ENCODE results near the gene ACOX1. TPM values are rescaled to one million over a fixed set of nuclear protein-coding genes. Genes with fewer than 3 reads are reported as not detected.

The ACOX1 gene
- total and polyA plus RNA-seq, 2 donors (not counting 1 experiment from before 2014, with no cell fraction given) = 6.6 to 31.2 TPM

DNA sequence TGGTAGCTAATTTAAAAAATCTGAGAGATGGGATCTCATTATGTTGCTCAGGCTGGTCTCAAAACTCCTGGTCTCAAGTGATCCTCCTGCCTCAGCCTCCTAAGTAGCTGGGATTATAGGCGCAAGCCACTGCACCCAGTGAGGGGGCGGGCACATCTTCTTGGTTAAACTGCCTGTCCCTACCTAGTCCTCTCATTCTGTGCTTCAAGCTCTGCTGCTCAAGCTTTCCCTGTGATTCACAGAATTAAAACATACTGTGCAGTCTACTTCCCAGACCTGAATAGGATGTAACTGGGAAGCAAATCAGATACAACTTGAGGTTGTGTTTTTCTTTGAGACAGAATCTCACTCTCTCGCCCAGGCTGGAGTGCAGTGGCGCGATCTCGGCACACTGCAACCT lies 76.6 kb downstream of the ACOX1 start:
- Histone ChIP-seq H3K9ac (ENCODE audit: low read length) (no peak overlapping the region), H2AFZ (ENCODE audit: insufficient read depth, low read depth, low read length, poor library complexity, severe bottlenecking) (no peak overlapping the region), H3K9me3 (ENCODE audit: control extremely low read depth in 1 of 3, control insufficient read depth in 2 of 3, insufficient read depth in 1 of 3, low read length in 2 of 3) (no peaks in the 10 kb centered on the region), H3K4me2 (replicated peaks; ENCODE audit: low read depth, low read length, poor library complexity, severe bottlenecking) (no peak overlapping the region), H3K79me2 (ENCODE audit: control insufficient read depth, insufficient read depth, low read length) (peaks cover 17% of the 10 kb centered on the region), H4K20me1 (ENCODE audit: control insufficient read depth, insufficient read depth, low read length, poor library complexity, severe bottlenecking) (peaks cover 14% of the 10 kb centered on the region), H3K4me3 (ENCODE audit: control extremely low read depth in 1 of 5, extremely low read depth in 1 of 5, insufficient read depth in 1 of 5, low read depth in 2 of 5, low read length in 4 of 5) (no peak overlapping the region), H3K36me3 (replicated peaks in 1 of 2; ENCODE audit: control extremely low read depth in 1 of 2, control insufficient read depth in 1 of 2, extremely low read depth in 1 of 2, insufficient read depth in 2 of 2, low read length in 1 of 2) (peaks cover 0 to 47% of the 10 kb centered on the region in 2 experiments), H3K27ac (ENCODE audit: low read length in 2 of 2) (no peak overlapping the region), H3K4me1 (ENCODE audit: control insufficient read depth in 2 of 2, insufficient read depth in 2 of 2, low read length in 2 of 2) (peaks cover 3 to 17% of the 10 kb centered on the region in 2 donors), H3K27me3 (replicated peaks in 1 of 4; ENCODE audit: control extremely low read depth in 1 of 4, control insufficient read depth in 3 of 4, insufficient read depth in 4 of 4, low read length in 3 of 4) (no peaks in the 10 kb centered on the region)
- H3K9me3 Mint-ChIP-seq (ENCODE audit: insufficient read depth) = no peaks in the 10 kb centered on the region
- H3K27ac Mint-ChIP-seq = no peak overlapping the region
- DNase-seq (no peak), ATAC-seq (ENCODE audit: low read depth) (no peak)
- peaks cover 13% of the 10 kb centered on the region for H3K4me1 Mint-ChIP-seq
- no peaks in the 10 kb centered on the region for H3K27me3 Mint-ChIP-seq
- POLR2A ChIA-PET = interaction anchor here (0.6 kb wide), 1 partner anchor 130 kb away, joined by 8 read pairs; no protein-coding TSS in a partner anchor
- CTCF ChIA-PET = interaction anchor here (0.6 kb wide), 1 partner anchor 745 kb away, joined by 3 read pairs; no protein-coding TSS in a partner anchor
- H3K4me3 Mint-ChIP-seq = no peak overlapping the region
- no peak for TF ChIP-seq EZH2 (IDR thresholded peaks at IDR 0.05; ENCODE audit: borderline replicate concordance, insufficient read depth, low read depth, low read length, poor library complexity, severe bottlenecking)
- TF ChIP-seq, protein P1, sequence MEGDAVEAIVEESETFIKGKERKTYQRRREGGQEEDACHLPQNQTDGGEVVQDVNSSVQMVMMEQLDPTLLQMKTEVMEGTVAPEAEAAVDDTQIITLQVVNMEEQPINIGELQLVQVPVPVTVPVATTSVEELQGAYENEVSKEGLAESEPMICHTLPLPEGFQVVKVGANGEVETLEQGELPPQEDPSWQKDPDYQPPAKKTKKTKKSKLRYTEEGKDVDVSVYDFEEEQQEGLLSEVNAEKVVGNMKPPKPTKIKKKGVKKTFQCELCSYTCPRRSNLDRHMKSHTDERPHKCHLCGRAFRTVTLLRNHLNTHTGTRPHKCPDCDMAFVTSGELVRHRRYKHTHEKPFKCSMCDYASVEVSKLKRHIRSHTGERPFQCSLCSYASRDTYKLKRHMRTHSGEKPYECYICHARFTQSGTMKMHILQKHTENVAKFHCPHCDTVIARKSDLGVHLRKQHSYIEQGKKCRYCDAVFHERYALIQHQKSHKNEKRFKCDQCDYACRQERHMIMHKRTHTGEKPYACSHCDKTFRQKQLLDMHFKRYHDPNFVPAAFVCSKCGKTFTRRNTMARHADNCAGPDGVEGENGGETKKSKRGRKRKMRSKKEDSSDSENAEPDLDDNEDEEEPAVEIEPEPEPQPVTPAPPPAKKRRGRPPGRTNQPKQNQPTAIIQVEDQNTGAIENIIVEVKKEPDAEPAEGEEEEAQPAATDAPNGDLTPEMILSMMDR (IDR thresholded peaks at IDR 0.05) = no peak
- intact Hi-C loops (cut with micrococcal nuclease) = loop anchor here (10.0 kb wide), 1 partner anchor 362 kb away; the partner anchor contains the start of gene UBALD2
- 94% methylated on average over 6 of the region's 6 CpGs for WGBS (ENCODE audit: insufficient coverage)

DNA sequence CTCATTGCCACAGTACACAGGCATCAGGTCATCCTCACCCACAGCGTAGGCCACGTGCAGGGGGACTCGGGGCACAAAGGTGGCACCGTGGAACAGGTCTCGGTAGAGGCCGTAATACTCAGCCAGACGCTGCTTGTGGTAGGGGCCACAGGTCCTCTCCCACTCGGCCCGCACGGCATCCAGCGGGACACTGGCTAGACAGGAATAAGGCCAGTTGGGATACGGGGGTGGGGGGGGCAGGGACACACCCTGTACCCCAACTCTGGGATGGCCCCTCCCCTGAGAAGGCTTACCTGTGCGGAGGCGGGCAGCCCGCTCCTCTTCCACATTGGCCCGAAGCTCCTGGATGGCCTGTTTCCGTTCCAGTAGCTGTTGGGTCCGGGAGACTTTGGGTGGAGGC lies 77.2 kb downstream of the ACOX1 start:
- CTCF ChIA-PET = interaction anchor here (0.6 kb wide), 2 partner anchors 153 to 745 kb away, joined by 3 to 4 read pairs; no protein-coding TSS in a partner anchor
- intact Hi-C loops (cut with micrococcal nuclease) = loop anchor here (10.0 kb wide), 1 partner anchor 363 kb away; the partner anchor contains the start of gene UBALD2

More for the DNA sequence above, 77.2 kb downstream of the ACOX1 start:
- no peak overlapping the region for H3K9ac ChIP-seq (ENCODE audit: low read length)
- TF ChIP-seq EZH2 (IDR thresholded peaks at IDR 0.05; ENCODE audit: borderline replicate concordance, insufficient read depth, low read depth, low read length, poor library complexity, severe bottlenecking) = no peak
- TF ChIP-seq, protein P1 (IDR thresholded peaks at IDR 0.05) = no peak
- H4K20me1 ChIP-seq (ENCODE audit: control insufficient read depth, insufficient read depth, low read length, poor library complexity, severe bottlenecking) = peaks cover 14% of the 10 kb centered on the region
- H3K27me3 ChIP-seq (replicated peaks in 1 of 4; ENCODE audit: control extremely low read depth in 1 of 4, control insufficient read depth in 3 of 4, insufficient read depth in 4 of 4, low read length in 3 of 4) = no peaks in the 10 kb centered on the region
- peaks cover 7 to 22% of the 10 kb centered on the region in 2 donors for H3K4me1 ChIP-seq (ENCODE audit: control insufficient read depth in 2 of 2, insufficient read depth in 2 of 2, low read length in 2 of 2)
- H3K79me2 ChIP-seq (ENCODE audit: control insufficient read depth, insufficient read depth, low read length) = peaks cover 17% of the 10 kb centered on the region
- Mint-ChIP-seq H3K27me3 (no peaks in the 10 kb centered on the region), H3K4me1 (peaks cover 15% of the 10 kb centered on the region), H3K9me3 (ENCODE audit: insufficient read depth) (no peaks in the 10 kb centered on the region), H3K4me3 (no peak overlapping the region), H3K27ac (no peak overlapping the region)
- H2AFZ ChIP-seq (ENCODE audit: insufficient read depth, low read depth, low read length, poor library complexity, severe bottlenecking) = no peak overlapping the region
- WGBS (ENCODE audit: insufficient coverage) = 98% methylated on average over 15 of the region's 18 CpGs
- no peak overlapping the region for H3K27ac ChIP-seq (ENCODE audit: low read length in 2 of 2)
- H3K36me3 ChIP-seq (replicated peaks in 1 of 2; ENCODE audit: control extremely low read depth in 1 of 2, control insufficient read depth in 1 of 2, extremely low read depth in 1 of 2, insufficient read depth in 2 of 2, low read length in 1 of 2) = peaks cover 0 to 48% of the 10 kb centered on the region in 2 experiments
- DNase-seq (no peak), ATAC-seq (ENCODE audit: low read depth) (no peak)
- no peaks in the 10 kb centered on the region for H3K9me3 ChIP-seq (ENCODE audit: control extremely low read depth in 1 of 3, control insufficient read depth in 2 of 3, insufficient read depth in 1 of 3, low read length in 2 of 3)
- no peak overlapping the region for H3K4me3 ChIP-seq (ENCODE audit: control extremely low read depth in 1 of 5, extremely low read depth in 1 of 5, insufficient read depth in 1 of 5, low read depth in 2 of 5, low read length in 4 of 5)
- H3K4me2 ChIP-seq (replicated peaks; ENCODE audit: low read depth, low read length, poor library complexity, severe bottlenecking) = no peak overlapping the region
- POLR2A ChIA-PET = interaction anchor here (0.6 kb wide), 1 partner anchor 681 kb away, joined by 4 read pairs; no protein-coding TSS in a partner anchor
